Measurements from ENCODE around the gene MEF2D.

DNA sequence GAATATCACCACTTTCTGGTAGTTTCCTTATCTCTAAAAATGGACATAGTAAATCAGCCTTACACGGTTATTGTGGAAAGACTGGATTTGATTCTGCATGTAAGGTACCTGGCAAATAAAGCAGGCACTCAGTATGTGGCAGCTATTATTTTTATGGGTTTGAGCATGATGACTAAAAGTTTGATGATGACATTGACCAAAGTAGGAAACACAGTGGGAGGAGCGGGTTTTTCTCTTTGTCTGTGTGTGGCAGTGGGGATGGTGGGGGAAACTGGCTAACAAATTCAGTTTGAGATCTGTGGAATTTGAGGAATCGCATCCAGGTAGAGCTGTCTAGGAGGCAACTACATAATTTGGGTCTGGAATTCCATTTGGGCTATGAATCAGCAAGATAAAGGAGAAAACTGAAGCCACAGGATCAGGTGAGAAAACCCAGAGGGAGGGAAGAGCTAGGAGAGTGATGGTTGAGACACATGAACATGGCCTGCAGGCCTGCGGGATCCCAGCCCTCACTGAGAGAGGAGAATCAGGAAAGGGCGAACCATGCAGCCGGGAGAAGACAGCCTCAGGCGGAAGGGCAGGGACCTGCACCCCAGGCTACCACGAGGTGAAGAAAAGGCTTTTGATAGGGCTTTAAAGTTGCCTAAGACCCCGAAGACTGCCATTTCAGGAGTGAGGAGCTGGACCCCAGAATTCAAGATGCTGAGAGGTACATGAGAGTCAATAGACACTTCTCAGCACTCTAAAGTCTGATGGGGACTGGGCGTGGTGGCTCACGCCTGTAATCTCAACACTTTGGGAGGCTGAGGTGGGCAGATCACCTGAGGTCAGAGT, 52.2 kb downstream of the MEF2D start:
- no peak for TF ChIP-seq RARB (CRISPR knock-in tag; IDR thresholded peaks at IDR 0.05)
- TF ChIP-seq CSDC2 (CRISPR knock-in tag; IDR thresholded peaks at IDR 0.05) = no peak
- no peak for TF ChIP-seq BACH2 (CRISPR knock-in tag; IDR thresholded peaks at IDR 0.05; ENCODE audit: borderline replicate concordance)
- no peak for TF ChIP-seq PATZ1 (CRISPR knock-in tag; IDR thresholded peaks at IDR 0.05; ENCODE audit: borderline replicate concordance)
